Activated CD4-positive, alpha-beta T cell treated with anti-CD3 and anti-CD28 coated beads for 36 hours (primary cell): Measurements from ENCODE around the gene ORC1. TPM values are rescaled to one million over a fixed set of nuclear protein-coding genes. Genes with fewer than 3 reads are reported as not detected.
"Not testable (repeated sequence)": the region's sequence is repeated elsewhere in the genome, so short reads cannot be mapped to it uniquely, and the experiment has no call there.

Source experiments
- ATAC-seq: fragments of 200-7000 bp; cut with Tn5 transposase; one replicate; pipeline ENCODE4 v1.10.0; 2021; ENCODE audit warnings: mild to moderate bottlenecking, moderate library complexity
- CTCF ChIA-PET: fragments of 350-600 bp; sonication (Branson Sonifier 250); formaldehyde crosslinking; loops from one replicate; lab custom pipeline; 2021; ENCODE audit warnings: antibody characterized with exemption; lab: Charles Lee
- POLR2A ChIA-PET: fragments of 350-600 bp; sonication (Branson Sonifier 250); formaldehyde crosslinking; loops from one replicate; lab custom pipeline; 2021; ENCODE audit warnings: antibody characterized with exemption, inconsistent platforms; lab: Charles Lee
- DNase-seq: peaks from one replicate; pipeline ENCODE4 v3.0.0-alpha.2; 2020
- H3K27ac Mint-ChIP-seq: one replicate; pipeline ENCODE4 v1.8.0; 2021; ENCODE audit warnings: mixed read lengths
- H3K27me3 Mint-ChIP-seq: one replicate; pipeline ENCODE4 v1.8.0; 2021; ENCODE audit warnings: mixed read lengths
- H3K36me3 Mint-ChIP-seq: one replicate; pipeline ENCODE4 v1.8.0; 2021; ENCODE audit warnings: low read depth, mixed read lengths
- H3K4me1 Mint-ChIP-seq: one replicate; pipeline ENCODE4 v1.8.0; 2021; ENCODE audit warnings: mixed read lengths
- H3K4me3 Mint-ChIP-seq: one replicate; pipeline ENCODE4 v1.8.0; 2021; ENCODE audit warnings: mild to moderate bottlenecking, moderate library complexity, mixed read lengths
- H3K9me3 Mint-ChIP-seq: one replicate; pipeline ENCODE4 v1.8.0; 2021; ENCODE audit warnings: low read depth, mixed read lengths
- intact Hi-C, 2 experiments: fragments of 100-400 bp; cut with DNase I in 1 of 2; cut with micrococcal nuclease in 1 of 2; formaldehyde crosslinking; loops; one replicate each; pipeline versions ENCODE4 v1.14.2 to v1.15.1; 2022 to 2024; cut with DNase I, micrococcal nuclease
- total RNA-seq, 2 experiments: library from RNA; stranded (reverse); gene quantifications; one replicate each; pipeline ENCODE4 v1.2.3, GENCODE V29; 2021

The ORC1 gene
- total RNA-seq, 2 experiments from 2014 or later: 51.0 to 57.9 TPM

DNA sequence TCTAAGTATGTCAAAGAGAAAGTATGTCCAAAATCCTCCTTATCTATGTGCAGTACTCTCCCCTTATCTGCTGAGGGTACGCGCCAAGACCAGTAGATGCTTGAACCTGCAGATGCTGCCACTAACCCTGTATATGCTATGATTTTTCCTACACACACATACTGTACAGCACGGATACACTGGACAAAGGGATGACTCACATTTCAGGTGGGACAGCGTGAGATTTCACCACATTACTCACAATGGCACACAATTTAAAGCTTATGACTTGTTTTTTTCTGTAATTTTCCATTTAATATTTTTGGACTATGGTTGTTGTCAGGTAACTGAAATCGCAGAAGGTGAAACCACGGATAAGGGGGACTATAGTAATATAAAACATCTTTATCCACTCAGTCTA is 4.1 kb downstream of the ORC1 start:
- peaks cover 58% of the 10 kb centered on the region for H3K36me3 Mint-ChIP-seq
- intact Hi-C loops: loop anchor here in 1 of 2 experiments (5.0 to 10.0 kb wide), 3 partner anchors 152 to 345 kb away; partner anchors contain the start of genes BTF3L4, TUT4 and TXNDC12
- DNase-seq (no peak), ATAC-seq (no peak)
- no peaks in the 10 kb centered on the region for H3K27me3 Mint-ChIP-seq
- peaks cover 25% of the 10 kb centered on the region for H3K4me1 Mint-ChIP-seq
- POLR2A ChIA-PET: no interaction called here
- H3K9me3 Mint-ChIP-seq: no peaks in the 10 kb centered on the region
- CTCF ChIA-PET: interaction anchor here (0.5 kb wide), 1 partner anchor 878 kb away, joined by 3 read pairs; no protein-coding TSS in a partner anchor
- H3K4me3 Mint-ChIP-seq: no peak overlapping the region
- H3K27ac Mint-ChIP-seq: no peak overlapping the region

DNA sequence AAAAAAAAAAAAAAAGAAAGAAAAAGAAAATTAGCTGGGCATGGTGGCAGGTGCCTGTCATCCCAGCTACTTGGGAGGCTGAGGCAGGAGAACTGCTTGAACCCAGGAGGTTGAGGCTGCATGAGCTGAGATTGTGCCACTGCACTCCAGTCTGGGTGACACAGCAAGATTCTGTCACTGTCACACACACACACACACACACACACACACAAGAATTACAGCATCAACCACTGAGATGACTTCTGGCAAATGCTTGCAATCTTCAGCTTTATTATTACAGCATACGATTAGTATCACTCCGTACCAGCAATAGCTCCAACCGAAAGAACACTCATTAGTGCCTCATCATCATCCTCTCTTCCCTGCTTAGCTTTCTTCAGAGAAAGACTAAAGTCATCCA is 4.6 kb downstream of the ORC1 start:
- peaks cover 25% of the 10 kb centered on the region for H3K4me1 Mint-ChIP-seq
- intact Hi-C loops: loop anchor here in 1 of 2 experiments (5.0 to 10.0 kb wide), 3 partner anchors 153 to 345 kb away; partner anchors contain the start of genes BTF3L4, TUT4 and TXNDC12
- no peak overlapping the region for H3K27ac Mint-ChIP-seq
- POLR2A ChIA-PET: no interaction called here
- CTCF ChIA-PET: interaction anchor here (0.5 to 1.5 kb wide), 2 partner anchors 9 to 879 kb away, joined by 3 to 4 read pairs; no protein-coding TSS in a partner anchor
- peaks cover 61% of the 10 kb centered on the region for H3K36me3 Mint-ChIP-seq
- H3K4me3 Mint-ChIP-seq: no peak overlapping the region
- DNase-seq (no peak), ATAC-seq (no peak)
- no peaks in the 10 kb centered on the region for H3K27me3 Mint-ChIP-seq
- H3K9me3 Mint-ChIP-seq: no peaks in the 10 kb centered on the region

DNA sequence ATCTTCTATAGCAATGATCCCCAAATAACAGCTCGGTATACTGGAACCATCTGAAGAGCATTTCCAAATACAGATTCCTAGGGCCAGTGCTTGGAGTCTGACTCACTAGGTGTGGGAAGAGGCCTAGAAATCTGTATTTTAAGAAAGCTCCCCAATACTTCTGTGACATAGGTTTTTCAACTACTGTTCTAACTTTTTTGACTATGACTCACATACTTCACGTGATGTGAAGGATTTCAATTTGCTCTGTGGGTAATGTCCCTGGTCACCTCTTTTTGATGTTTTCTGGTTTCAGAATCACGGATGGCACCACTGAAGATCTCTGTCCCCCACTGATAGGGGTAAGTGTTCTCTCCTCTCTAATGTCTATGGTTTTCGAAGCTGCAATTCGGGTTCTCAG is 11.0 kb downstream of the ORC1 start:
- CTCF ChIA-PET: interaction anchor here (0.8 to 2.4 kb wide), 2 partner anchors 11 to 20 kb away, joined by 3 to 5 read pairs; partner anchors contain the start of genes ORC1 and PRPF38A
- POLR2A ChIA-PET: no interaction called here
- ATAC-seq (peak; percentile 19), DNase-seq (no peak)
- Mint-ChIP-seq H3K9me3 (no peaks in the 10 kb centered on the region), H3K4me1 (no peaks in the 10 kb centered on the region), H3K36me3 (peaks cover 68% of the 10 kb centered on the region), H3K27ac (no peak overlapping the region), H3K4me3 (no peak overlapping the region), H3K27me3 (no peaks in the 10 kb centered on the region)
- intact Hi-C loops: no loop called here

DNA sequence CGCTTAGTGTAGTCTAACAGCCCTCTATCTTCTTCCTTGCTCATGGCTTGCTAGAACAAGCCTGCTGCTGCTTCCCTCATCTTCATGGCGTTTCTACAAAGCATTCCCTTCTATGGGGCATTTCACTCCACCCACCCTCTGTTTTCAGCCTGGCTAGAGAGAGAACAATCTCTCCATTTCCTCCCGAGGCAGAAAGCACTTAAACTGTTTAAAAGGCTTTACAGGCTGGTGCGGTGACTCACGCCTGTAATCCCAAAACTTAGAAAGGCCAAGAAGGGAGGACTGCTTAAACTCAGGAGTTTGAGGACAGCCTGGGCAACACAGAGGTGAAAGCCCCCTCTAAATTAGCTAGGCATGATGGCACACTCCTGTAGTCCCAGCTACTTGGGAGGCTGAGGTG is 17.8 kb downstream of the ORC1 start:
- H3K4me1 Mint-ChIP-seq: no peaks in the 10 kb centered on the region
- DNase-seq: no peak
- CTCF ChIA-PET: no interaction called here
- H3K36me3 Mint-ChIP-seq: peaks cover 70% of the 10 kb centered on the region
- intact Hi-C loops: loop anchor here in 1 of 2 experiments (5.0 kb wide), 1 partner anchor 49 kb away; no protein-coding TSS in a partner anchor
- ATAC-seq: no peak
- no peak overlapping the region for H3K4me3 Mint-ChIP-seq
- no peaks in the 10 kb centered on the region for H3K27me3 Mint-ChIP-seq
- POLR2A ChIA-PET: no interaction called here
- no peak overlapping the region for H3K27ac Mint-ChIP-seq
- H3K9me3 Mint-ChIP-seq: no peaks in the 10 kb centered on the region

DNA sequence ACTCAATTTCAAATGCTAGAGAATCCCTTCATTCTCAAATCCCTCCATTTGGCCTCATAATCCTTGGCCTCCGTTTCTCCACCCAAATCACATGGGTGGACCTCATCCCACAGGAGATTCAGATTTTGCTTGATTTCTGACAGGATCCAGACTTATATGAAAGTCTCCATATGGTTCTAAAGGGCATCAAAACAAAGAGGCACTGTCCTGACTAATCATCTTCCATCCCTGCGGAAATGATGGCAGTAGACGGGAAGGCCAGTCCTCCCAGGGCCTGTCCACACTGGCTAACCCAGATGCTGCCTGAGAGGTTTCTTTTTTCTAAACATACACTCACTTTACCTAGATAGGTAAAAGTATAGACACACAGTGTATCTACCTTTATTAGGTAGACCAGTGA is 18.8 kb downstream of the ORC1 start:
- Mint-ChIP-seq H3K27me3 (no peaks in the 10 kb centered on the region), H3K9me3 (no peaks in the 10 kb centered on the region), H3K36me3 (peaks cover 69% of the 10 kb centered on the region), H3K4me3 (no peak overlapping the region), H3K4me1 (no peaks in the 10 kb centered on the region), H3K27ac (no peak overlapping the region)
- ChIA-PET POLR2A (no interaction called here), CTCF (no interaction called here)
- intact Hi-C loops: loop anchor here in 1 of 2 experiments (5.0 kb wide), 1 partner anchor 48 kb away; no protein-coding TSS in a partner anchor
- ATAC-seq (no peak), DNase-seq (no peak)

DNA sequence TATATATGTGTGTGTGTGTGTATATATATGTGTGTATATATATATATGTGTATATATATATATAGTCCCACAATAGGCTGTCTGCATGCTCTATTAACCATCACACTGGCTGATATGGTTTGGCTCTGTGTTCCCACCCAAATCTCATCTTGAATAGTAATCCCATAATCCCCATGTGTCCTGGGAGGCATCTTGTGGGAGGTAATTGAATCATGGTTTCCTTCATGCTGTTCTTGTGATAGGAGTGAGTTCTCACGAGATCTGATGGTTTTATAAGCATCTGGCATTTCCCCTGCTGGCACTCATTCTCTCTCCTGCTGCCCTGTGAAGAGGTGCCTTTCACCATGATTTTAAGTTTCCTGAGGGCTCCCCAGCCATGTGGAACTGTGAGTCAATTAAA is 34.4 kb downstream of the ORC1 start:
- H3K27ac Mint-ChIP-seq, CTCF ChIA-PET, ATAC-seq, H3K27me3 Mint-ChIP-seq, POLR2A ChIA-PET, H3K9me3 Mint-ChIP-seq, DNase-seq, H3K4me3 Mint-ChIP-seq: not testable (repeated sequence)
- peaks cover 35% of the 10 kb centered on the region for H3K36me3 Mint-ChIP-seq
- peaks cover 23% of the 10 kb centered on the region for H3K4me1 Mint-ChIP-seq
- intact Hi-C loops: loop anchor here (5.0 to 10.0 kb wide), 8 partner anchors 228 to 1577 kb away; partner anchors contain the start of genes CPT2 (in 1 of the 2), EPS15 (in 1 of the 2), IFT25 (in 1 of the 2) and LRRC42 (in 1 of the 2)

DNA sequence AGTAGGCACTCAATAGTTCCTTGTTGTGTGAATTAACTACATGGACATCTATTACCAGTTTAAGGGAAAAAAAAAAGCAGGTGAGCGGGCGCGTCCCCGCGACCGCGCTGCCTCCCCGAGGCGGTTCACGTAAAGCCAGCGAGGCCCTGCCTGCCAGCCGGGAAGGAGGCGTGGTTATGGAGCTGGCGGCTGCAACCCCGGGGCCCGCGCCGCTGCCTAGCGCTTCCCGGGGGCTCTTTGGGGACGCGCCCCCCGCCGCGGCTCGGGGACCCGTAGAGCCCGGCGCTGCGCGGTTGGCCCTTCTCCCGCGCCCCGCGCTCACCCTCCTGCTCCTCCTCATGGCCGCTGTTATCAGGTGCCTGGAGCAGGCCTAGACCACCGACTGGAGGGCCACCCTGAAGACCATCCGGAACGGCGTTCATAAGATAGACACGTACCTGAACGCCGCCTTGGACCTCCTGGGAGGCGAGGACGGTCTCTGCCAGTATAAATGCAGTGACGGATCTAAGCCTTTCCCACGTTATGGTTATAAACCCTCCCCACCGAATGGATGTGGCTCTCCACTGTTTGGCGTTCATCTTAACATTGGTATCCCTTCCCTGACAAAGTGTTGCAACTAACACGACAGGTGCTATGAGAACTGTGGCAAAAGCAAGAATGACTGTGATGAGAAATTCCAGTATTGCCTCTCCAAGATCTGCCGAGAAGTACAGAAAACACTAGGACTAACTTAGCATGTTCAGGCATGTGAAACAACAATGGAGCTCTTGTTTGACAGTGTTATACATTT is 35.6 kb downstream of the ORC1 start:
- Mint-ChIP-seq H3K9me3 (no peaks in the 10 kb centered on the region), H3K4me3 (peak overlapping the region; percentile 32), H3K27ac (no peak overlapping the region), H3K36me3 (peaks cover 30% of the 10 kb centered on the region), H3K27me3 (no peaks in the 10 kb centered on the region), H3K4me1 (peaks cover 35% of the 10 kb centered on the region)
- intact Hi-C loops: loop anchor here (5.0 to 10.0 kb wide), 8 partner anchors 226 to 1579 kb away; partner anchors contain the start of genes CPT2 (in 1 of the 2), EPS15 (in 1 of the 2), IFT25 (in 1 of the 2) and LRRC42 (in 1 of the 2)
- ChIA-PET POLR2A (interaction anchor here (0.6 to 1.7 kb wide), 6 partner anchors 10 to 753 kb away, joined by 3 to 5 read pairs (median 4); partner anchors contain the start of genes ORC1 and PRPF38A), CTCF (interaction anchor here (0.6 to 0.7 kb wide), 2 partner anchors 538 to 647 kb away, joined by 3 read pairs; no protein-coding TSS in a partner anchor)
- peak; percentile 7 for ATAC-seq
- DNase-seq: peak; percentile 79

DNA sequence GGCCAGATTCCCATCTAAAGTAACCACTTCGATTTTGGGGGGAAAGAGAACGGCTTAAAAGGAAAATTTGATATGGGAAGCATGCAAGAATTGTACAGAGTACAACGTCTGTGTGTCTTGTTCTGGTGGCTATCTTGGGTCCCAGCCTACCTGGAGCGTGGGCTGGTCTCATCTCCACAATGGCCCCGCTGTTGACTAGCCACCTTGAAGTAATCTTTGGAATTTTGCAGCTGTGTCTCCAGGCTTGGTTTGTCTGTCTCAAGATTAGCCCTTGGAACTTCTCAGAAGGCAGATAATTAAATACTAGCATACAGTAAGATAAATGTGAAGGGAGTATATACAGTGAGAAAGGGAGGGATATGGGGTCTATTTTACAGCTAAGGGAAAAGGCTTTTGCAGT is 37.0 kb downstream of the ORC1 start:
- H3K36me3 Mint-ChIP-seq: peaks cover 32% of the 10 kb centered on the region
- ATAC-seq (no peak), DNase-seq (no peak)
- intact Hi-C loops: loop anchor here (2.0 to 10.0 kb wide), 10 partner anchors 225 to 1580 kb away; partner anchors contain the start of genes CPT2 (in 1 of the 2), EPS15 (in 1 of the 2), GPX7 (in 1 of the 2) and IFT25 (in 1 of the 2)
- no peaks in the 10 kb centered on the region for H3K9me3 Mint-ChIP-seq
- no peak overlapping the region for H3K27ac Mint-ChIP-seq
- ChIA-PET CTCF (interaction anchor here (1.1 to 3.4 kb wide), 3 partner anchors 37 to 319 kb away, joined by 4 to 11 read pairs (median 9); partner anchors contain the start of genes ORC1 and PRPF38A), POLR2A (interaction anchor here (3.7 kb wide), 1 partner anchor 37 kb away, joined by 10 read pairs; the partner anchor contains the start of genes ORC1 and PRPF38A)
- no peaks in the 10 kb centered on the region for H3K27me3 Mint-ChIP-seq
- H3K4me3 Mint-ChIP-seq: peak overlapping the region; percentile 94
- peaks cover 44% of the 10 kb centered on the region for H3K4me1 Mint-ChIP-seq

DNA sequence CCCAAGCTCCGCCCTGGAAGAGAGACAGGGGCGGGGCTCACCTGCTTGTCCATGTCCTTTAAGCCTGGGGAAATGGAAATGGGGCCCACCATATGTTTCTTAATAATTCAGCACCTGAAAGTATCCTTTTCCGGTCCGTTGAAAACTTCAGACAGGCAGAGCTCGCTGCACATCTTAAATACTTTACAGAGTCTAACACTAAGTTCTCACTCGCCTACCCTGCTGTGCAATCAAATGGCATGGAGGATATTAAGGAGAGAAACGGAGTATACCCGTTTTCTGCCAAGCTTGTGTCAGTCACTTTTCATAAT is 37.8 kb downstream of the ORC1 start:
- ATAC-seq: no peak
- H3K4me1 Mint-ChIP-seq: peaks cover 44% of the 10 kb centered on the region
- H3K9me3 Mint-ChIP-seq: no peaks in the 10 kb centered on the region
- H3K4me3 Mint-ChIP-seq: peak overlapping the region; percentile 94
- H3K27ac Mint-ChIP-seq: peak overlapping the region; percentile 72
- no peak for DNase-seq
- peaks cover 33% of the 10 kb centered on the region for H3K36me3 Mint-ChIP-seq
- POLR2A ChIA-PET: interaction anchor here (0.5 to 3.7 kb wide), 7 partner anchors 38 to 660 kb away, joined by 3 to 10 read pairs (median 3); partner anchors contain the start of genes BTF3L4, ORC1, PRPF38A and TXNDC12
- intact Hi-C loops: loop anchor here (1.0 to 10.0 kb wide), 19 partner anchors 38 to 1581 kb away; partner anchors contain the start of genes ORC1 (in 2 of the 2), PRPF38A (in 2 of the 2), TUT4 (in 2 of the 2) and ZFYVE9 (in 2 of the 2)
- CTCF ChIA-PET: interaction anchor here (1.1 to 3.4 kb wide), 3 partner anchors 38 to 320 kb away, joined by 4 to 11 read pairs (median 9); partner anchors contain the start of genes ORC1 and PRPF38A
- H3K27me3 Mint-ChIP-seq: no peaks in the 10 kb centered on the region

DNA sequence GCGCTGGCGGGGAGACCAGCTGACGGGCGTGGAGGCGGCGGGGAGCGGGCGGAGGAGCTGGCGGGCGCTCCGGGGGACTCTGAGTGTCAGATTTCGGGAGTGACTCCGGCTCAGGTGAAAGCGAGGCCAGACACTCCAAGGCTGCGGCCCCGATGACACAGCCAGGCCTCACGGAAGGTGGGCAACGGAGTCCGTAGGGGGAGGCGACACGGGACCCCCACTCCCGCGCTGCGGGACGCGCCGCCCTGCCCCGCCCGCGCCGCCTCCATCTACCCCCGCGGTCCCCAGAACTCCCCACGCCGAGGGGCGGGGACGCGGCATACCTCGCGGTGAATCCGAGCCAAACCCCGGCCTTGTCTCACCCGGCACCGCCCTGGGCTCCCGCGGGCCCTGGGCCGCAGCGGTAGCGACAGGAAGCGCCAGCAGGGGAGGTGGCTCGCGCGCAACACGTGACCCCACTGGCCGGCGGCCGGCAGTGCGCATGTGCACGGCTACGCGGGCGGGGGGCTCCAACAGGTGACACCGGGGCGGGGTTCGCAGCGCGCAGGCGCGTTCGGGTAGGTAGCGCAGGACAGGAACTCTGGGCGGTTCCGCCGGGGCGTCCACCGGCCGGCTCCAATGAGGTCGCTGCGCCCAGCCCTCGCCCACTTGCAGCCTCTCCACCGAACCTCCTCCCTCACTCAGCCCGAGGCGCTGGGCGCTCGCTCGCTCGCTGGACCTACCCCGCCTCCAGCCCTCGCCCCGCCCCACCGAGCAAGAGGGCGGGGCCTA is 38.3 kb downstream of the ORC1 start, which contains the start of gene CC2D1B:
Gene CC2D1B, minus strand, starts transcription at position 460 of the 771 bp plus-strand sequence. CDS start 1,585 bp downstream, outside the sequence.
- peak within 1 kb of the TSS; percentile 93 for H3K27ac Mint-ChIP-seq
- no peaks in the 10 kb centered on the region for H3K9me3 Mint-ChIP-seq
- no peaks in the 10 kb centered on the region for H3K27me3 Mint-ChIP-seq
- H3K4me3 Mint-ChIP-seq: peak within 1 kb of the TSS; percentile 94
- DNase-seq: peak; percentile 99
- peak; percentile 94 for ATAC-seq
- POLR2A ChIA-PET: interaction anchor here (0.5 to 3.7 kb wide), 6 partner anchors 38 to 320 kb away, joined by 3 to 10 read pairs (median 3); partner anchors contain the start of genes BTF3L4, ORC1, PRPF38A and TXNDC12
- peaks cover 44% of the 10 kb centered on the region for H3K4me1 Mint-ChIP-seq
- intact Hi-C loops: loop anchor here (1.0 to 10.0 kb wide), 20 partner anchors 38 to 1581 kb away; partner anchors contain the start of genes ORC1 (in 2 of the 2), PRPF38A (in 2 of the 2), TUT4 (in 2 of the 2) and ZFYVE9 (in 2 of the 2)
- H3K36me3 Mint-ChIP-seq: peaks cover 35% of the 10 kb centered on the region
- CTCF ChIA-PET: interaction anchor here (0.9 to 3.4 kb wide), 4 partner anchors 17 to 320 kb away, joined by 4 to 11 read pairs (median 6); partner anchors contain the start of genes ORC1 and PRPF38A
